Measurements from ENCODE around the gene EML3. TPM values are rescaled to one million over a fixed set of nuclear protein-coding genes. Genes with fewer than 3 reads are reported as not detected.

EML3 gene
- total and polyA plus RNA-seq, 2 of the 8 experiments (the other 6 are each of a cell fraction or from before 2014, with no cell fraction given) = 19.2 to 29.9 TPM

DNA sequence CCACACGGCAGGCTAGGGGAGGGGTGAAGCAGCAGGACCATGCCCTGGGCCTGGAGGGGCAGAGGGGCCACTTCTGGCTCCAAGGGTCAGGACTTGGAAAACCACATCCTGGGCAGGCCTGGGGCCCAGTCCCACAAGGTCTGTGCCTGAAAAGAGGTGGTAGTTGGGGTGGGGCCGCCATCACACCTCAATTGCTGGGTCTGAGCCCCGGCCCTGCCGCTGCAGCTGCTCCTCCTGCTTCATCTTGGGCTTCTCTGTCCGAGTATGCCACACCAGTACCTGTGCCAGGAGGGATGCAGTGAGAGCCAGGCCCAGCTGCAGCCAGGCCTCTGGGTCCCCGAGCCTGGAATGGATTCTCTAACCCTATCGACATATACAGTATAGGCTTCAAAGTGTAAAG lies 2.9 kb upstream of the EML3 start:
- H3K4me1 ChIP-seq (replicated peaks in 1 of 4; ENCODE audit: control insufficient read depth in 3 of 4, insufficient read depth in 4 of 4, low read length in 3 of 4) = peaks cover 0 to 20% (median 12%) of the 10 kb centered on the region in 4 experiments; a peak in 6 of 7 replicates
- H3K79me1 ChIP-seq (ENCODE audit: low read depth, low read length) = no peaks in the 10 kb centered on the region
- H3K79me2 ChIP-seq (ENCODE audit: control insufficient read depth in 1 of 2, insufficient read depth in 2 of 2, low read length in 2 of 2) = no peaks in the 10 kb centered on the region
- no peak for FAIRE-seq
- no peak overlapping the region for H3K4me3 ChIP-seq (ENCODE audit: extremely low read depth in 1 of 4, insufficient read depth in 2 of 4, low read depth in 3 of 4, low read length in 4 of 4)
- no peak overlapping the region for H2AK5ac ChIP-seq (ENCODE audit: low read depth, low read length)
- H4K91ac ChIP-seq (replicated peaks; ENCODE audit: insufficient read length, low read length) = no peak overlapping the region
- no peak overlapping the region for H4K5ac ChIP-seq (ENCODE audit: insufficient read length, low read depth, low read length)
- H3K56ac ChIP-seq (replicated peaks; ENCODE audit: insufficient read length, low read depth, low read length) = no peak overlapping the region
- no peak overlapping the region for H2BK20ac ChIP-seq (ENCODE audit: low read length)
- H2BK15ac ChIP-seq (ENCODE audit: low read length) = no peak overlapping the region
- no peak overlapping the region for H3K4ac ChIP-seq (replicated peaks; ENCODE audit: insufficient read length, low read depth, low read length)
- H3K36me3 ChIP-seq (ENCODE audit: control insufficient read depth in 2 of 4, insufficient read depth in 4 of 4, low read length in 3 of 4) = no peaks in the 10 kb centered on the region; a peak in 1 of 8 replicates
- H3K27me3 ChIP-seq (replicated peaks in 1 of 4; ENCODE audit: control insufficient read depth in 3 of 4, extremely low read depth in 1 of 4, insufficient read depth in 3 of 4, low read length in 3 of 4) = peaks cover 0 to 3% (median 2%) of the 10 kb centered on the region in 4 experiments; a peak in 1 of 7 replicates
- 97% methylated on average over 7 of the region's 7 CpGs; no CpG with 5 or more reads in 1 of the 2 experiments for WGBS, 2 experiments (ENCODE audit: extremely low coverage in 1 of 2, insufficient coverage in 1 of 2, insufficient read length in 1 of 2, insufficient replicate concordance in 2 of 2, low coverage in 1 of 2, low lambda C conversion rate in 2 of 2, missing lambda C conversion rate in 1 of 2)
- no peaks in the 10 kb centered on the region for H4K20me1 ChIP-seq (replicated peaks in 1 of 2; ENCODE audit: control insufficient read depth in 1 of 2, insufficient read depth in 2 of 2, low read length in 2 of 2)
- H3K4me2 ChIP-seq (ENCODE audit: insufficient read depth in 1 of 2, low read depth in 2 of 2, low read length in 2 of 2) = no peak overlapping the region
- H3K23me2 ChIP-seq (ENCODE audit: low read depth, low read length) = peaks cover 8% of the 10 kb centered on the region; the same call in 1 of the 2 replicates
- no peak overlapping the region for H3K23ac ChIP-seq (ENCODE audit: insufficient read length)
- H3K27ac ChIP-seq (ENCODE audit: low read depth, low read length) = no peak overlapping the region
- no peak overlapping the region for H4K8ac ChIP-seq (ENCODE audit: extremely low read depth, insufficient read depth, low read length)
- H2BK5ac ChIP-seq (ENCODE audit: low read depth, low read length) = no peak overlapping the region
- no peak for DNase-seq (ENCODE audit: low read depth in 1 of 2, low spot score in 2 of 2)
- no peak overlapping the region for H2BK12ac ChIP-seq (ENCODE audit: low read depth, low read length)
- H3K14ac ChIP-seq (ENCODE audit: insufficient read length) = no peak overlapping the region
- no peak overlapping the region for H3K9ac ChIP-seq (replicated peaks in 1 of 4; ENCODE audit: extremely low read depth in 1 of 4, low read depth in 3 of 4, low read length in 3 of 4)
- no peak overlapping the region for H2BK120ac ChIP-seq (replicated peaks; ENCODE audit: low read depth, low read length)
- H3K9me3 ChIP-seq (ENCODE audit: insufficient read depth in 2 of 2, low read depth in 1 of 2, low read length in 1 of 2) = no peaks in the 10 kb centered on the region
- no peak overlapping the region for H2AFZ ChIP-seq (ENCODE audit: low read length)
- ChIA-PET CTCF (ENCODE audit: partially characterized antibody) (no interaction called here), POLR2A (ENCODE audit: partially characterized antibody) (interaction anchor here (0.9 to 15.8 kb wide), 5 partner anchors 9 to 50 kb away, joined by 3 to 235 read pairs (median 4); partner anchors contain the start of genes C11orf98, CSKMT, MTA2 and TUT1)
- H3K18ac ChIP-seq (ENCODE audit: extremely low read depth, low read length) = no peak overlapping the region
- no peak for TF ChIP-seq FOSL1 (IDR thresholded peaks at IDR 0.05; ENCODE audit: insufficient read depth, low read depth, low read length)
